GM12878 (cell line): Measurements from ENCODE around the gene RSPH10B2. TPM values are rescaled to one million over a fixed set of nuclear protein-coding genes. Genes with fewer than 3 reads are reported as not detected.
"Not testable (repeated sequence)": the region's sequence is repeated elsewhere in the genome, so short reads cannot be mapped to it uniquely, and the experiment has no call there.

Experiments
- ATAC-seq: fragments of 200-7000 bp; cut with Tn5 transposase; 3 replicates; pipeline ENCODE4 v1.9.1; 2020; ENCODE audit warnings: mild to moderate bottlenecking, moderate library complexity
- BruUV-seq: library from RNA; stranded (reverse); fragments of 400-500 nt; replicated peaks from 2 replicates; lab custom pipeline; 2021; lab: Mats Ljungman, UMichigan
- CTCF ChIA-PET: fragments of 300-600 bp; sonication (Branson Sonifier 250); formaldehyde crosslinking; extraction: SDS; loops from one replicate; lab custom pipeline; 2021; ENCODE audit warnings: inconsistent platforms; lab: Yijun Ruan, JAX
- POLR2A ChIA-PET: fragments of 350-600 bp; formaldehyde crosslinking; extraction: SDS; loops from one replicate; lab custom pipeline; 2021; ENCODE audit warnings: inconsistent platforms; lab: Charles Lee
- RAD21 ChIA-PET: fragments of 300-600 bp; sonication (Branson Sonifier 250); formaldehyde crosslinking; loops from one replicate; lab custom pipeline; 2023; ENCODE audit warnings: antibody characterized with exemption; ENCODE audit not compliant: unreplicated experiment; lab: Charles Lee
- SMC1A ChIA-PET: fragments of 300-600 bp; sonication (Branson Sonifier 250); formaldehyde crosslinking; loops from one replicate; lab custom pipeline; 2023; ENCODE audit not compliant: unreplicated experiment, uncharacterized antibody; lab: Charles Lee
- DNase-seq: peaks from one replicate; pipeline ENCODE4 v3.0.0-alpha.2; 2011; ENCODE audit warnings: low read depth, low spot score
- FAIRE-seq: peaks from 3 replicates; lab custom pipeline; 2011; peaks lifted over from hg19 to GRCh38; lab: Jason Lieb, UNC
- H2AFZ ChIP-seq: 2 replicates; pipeline ENCODE4 v1.6.0; 2011; ENCODE audit warnings: low read depth, low read length, control low read depth; ENCODE audit not compliant: control insufficient read depth
- H3K27ac ChIP-seq: 2 replicates; pipeline ENCODE4 v1.5.1; 2011; ENCODE audit warnings: control low read depth; ENCODE audit not compliant: control insufficient read depth, insufficient read depth
- H3K27me3 ChIP-seq, 2 experiments: replicated peaks in 1 of 2; 2 replicates each; pipeline versions ENCODE4 v1.6.0 to v1.6.1; 2011; ENCODE audit warnings: low read length in 1 of 2; ENCODE audit not compliant: control insufficient read depth in 2 of 2, insufficient read depth in 2 of 2
- H3K36me3 ChIP-seq, 2 experiments: 2 replicates each; pipeline ENCODE4 v1.5.1; 2011; ENCODE audit warnings: low read length in 1 of 2; ENCODE audit not compliant: control insufficient read depth in 2 of 2, insufficient read depth in 2 of 2
- H3K4me1 ChIP-seq: 2 replicates; pipeline ENCODE4 v1.6.1; 2011; ENCODE audit warnings: mild to moderate bottlenecking, low read length, moderate library complexity, mixed read lengths; ENCODE audit not compliant: control insufficient read depth, insufficient read depth
- H3K4me2 ChIP-seq: 2 replicates; pipeline ENCODE4 v1.6.0; 2011; ENCODE audit warnings: control low read depth; ENCODE audit not compliant: control insufficient read depth, insufficient read depth
- H3K4me3 ChIP-seq: fragments of 200-600 bp; sonication (generic); 2 replicates; pipeline ENCODE4 v1.5.1; 2016
- H3K79me2 ChIP-seq: 2 replicates; pipeline ENCODE4 v1.6.0; 2011; ENCODE audit warnings: low read length; ENCODE audit not compliant: control insufficient read depth, insufficient read depth
- H3K9ac ChIP-seq: 2 replicates; pipeline ENCODE4 v1.8.0; 2011; ENCODE audit warnings: low read length, control low read depth, mixed read lengths; ENCODE audit not compliant: control insufficient read depth, insufficient read depth
- H3K9me3 ChIP-seq: replicated peaks from 3 replicates; pipeline ENCODE4 v1.5.1; 2011; ENCODE audit warnings: mild to moderate bottlenecking, low read length; ENCODE audit not compliant: control insufficient read depth, insufficient read depth
- H4K20me1 ChIP-seq: 2 replicates; pipeline ENCODE4 v1.6.0; 2011; ENCODE audit not compliant: control insufficient read depth, insufficient read depth
- WGBS: methylation state at CpG from one replicate; pipeline ENCODE4 v1.1.6; 2016; ENCODE audit warnings: low lambda C conversion rate; ENCODE audit not compliant: insufficient replicate concordance, insufficient coverage; ENCODE audit errors: missing lambda C conversion rate; 5-methylcytosine and 5-hydroxymethylcytosine counted together
- in situ Hi-C: fragments of 300-500 bp; cut with MboI; formaldehyde crosslinking; loops from 9 replicates; pipeline ENCODE4 v1.14.3; 2018; ENCODE audit warnings: mixed read lengths
- intact Hi-C: fragments of 100-400 bp; cut with micrococcal nuclease; formaldehyde crosslinking; loops from one replicate; pipeline ENCODE4 v1.14.2; 2022; ENCODE audit not compliant: unreplicated experiment
- polyA plus RNA-seq, 11 experiments: library from polyadenylated mRNA; depleted of rRNA in 4 of 11; unstranded in 6 of 11; stranded (reverse) in 5 of 11; fragments of >200 nt; fragmentation: Nextera tagmentation in 4 of 11; fragmentation: Illumina TruSeq in 1 of 11; extraction: Ambion mirVana in 4 of 11; extraction: Trizol in 1 of 11; gene quantifications; 1 replicate in 1 of 11; 2 replicates in 10 of 11; pipeline versions ENCODE4 v1.2.1 to v1.2.3, GENCODE V29; 2011 to 2016; ENCODE audit warnings: inconsistent platforms in 2 of 11, missing spikeins in 2 of 11, low read depth in 1 of 11
- total RNA-seq, 4 experiments: library from RNA; depleted of rRNA in 3 of 4; stranded (reverse); fragments of >200 nt in 3 of 4; fragmentation: Illumina TruSeq in 1 of 4; extraction: Trizol in 1 of 4; gene quantifications; 2 replicates each; pipeline versions ENCODE4 v1.2.1 to v1.2.3, GENCODE V29; 2013 to 2021

Gene RSPH10B2
- total and polyA plus RNA-seq, 10 of the 15 experiments (the other 5 are each of a cell fraction or from before 2014, with no cell fraction given): 0.04 to 0.34 (median 0.18) TPM; not detected in 3

DNA sequence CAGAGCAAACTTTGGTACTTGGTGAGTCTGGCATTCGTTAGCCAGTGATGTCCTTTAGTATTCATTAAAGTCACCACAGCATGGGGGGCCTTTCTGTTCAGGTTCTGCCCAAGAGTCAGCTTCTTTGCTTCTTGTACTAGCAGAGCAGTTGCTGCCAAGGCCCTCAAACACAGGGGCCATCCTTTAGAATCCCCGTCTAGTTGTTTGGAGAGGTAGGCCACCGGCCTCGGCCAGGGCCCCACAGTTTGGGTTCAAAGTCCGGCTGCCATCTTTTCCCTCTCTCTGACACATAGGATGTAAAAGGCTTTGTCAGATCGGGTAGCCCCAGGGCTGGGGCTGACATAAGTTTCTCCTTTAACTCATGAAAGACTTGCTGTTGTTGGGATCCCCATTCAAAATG is 89.8 kb downstream of the RSPH10B2 start:
- H3K79me2 ChIP-seq, BruUV-seq, ATAC-seq, intact Hi-C loops, H3K27me3 ChIP-seq, H3K4me1 ChIP-seq, H3K4me3 ChIP-seq, H3K4me2 ChIP-seq, FAIRE-seq, H3K36me3 ChIP-seq, H4K20me1 ChIP-seq, H3K9me3 ChIP-seq, H3K9ac ChIP-seq, DNase-seq, POLR2A ChIA-PET, H3K27ac ChIP-seq, H2AFZ ChIP-seq: not testable (repeated sequence)
- SMC1A ChIA-PET: interaction anchor here (0.8 kb wide), 1 partner anchor 338 kb away, joined by 3 read pairs; no protein-coding TSS in a partner anchor
- WGBS: 55% methylated on average over 6 of the region's 6 CpGs
- in situ Hi-C loops: loop anchor here (10.0 kb wide), 1 partner anchor 519 kb away; no protein-coding TSS in a partner anchor
- CTCF ChIA-PET: interaction anchor here (0.6 kb wide), 1 partner anchor 260 kb away, joined by 4 read pairs; no protein-coding TSS in a partner anchor
- RAD21 ChIA-PET: interaction anchor here (0.6 kb wide), 1 partner anchor 85 kb away, joined by 3 read pairs; no protein-coding TSS in a partner anchor

DNA sequence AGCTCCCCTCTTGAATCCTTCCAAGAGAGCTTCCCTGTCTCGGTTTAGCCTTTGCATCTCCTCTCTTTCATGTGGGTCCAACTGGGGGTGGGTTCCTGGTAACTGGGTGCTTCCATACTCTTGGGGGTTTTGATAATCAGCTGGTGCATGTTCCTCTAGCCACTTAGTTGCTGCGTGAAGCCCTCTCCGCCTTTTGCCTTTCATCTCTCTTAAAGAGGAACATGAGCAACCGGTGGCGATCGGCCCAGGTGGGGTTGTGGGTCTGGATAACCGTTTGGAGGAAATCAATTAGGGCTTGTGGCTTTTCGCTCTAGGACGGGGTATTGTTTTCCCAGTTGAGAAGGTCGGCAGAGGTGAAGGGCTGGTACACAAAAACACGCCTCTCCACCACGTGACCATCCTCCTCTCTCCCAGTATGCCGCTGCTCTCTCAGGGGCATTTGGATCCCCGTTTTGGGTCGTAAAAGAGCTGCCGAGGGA is 92.1 kb downstream of the RSPH10B2 start:
- DNase-seq, H3K4me1 ChIP-seq, H3K27ac ChIP-seq, H3K36me3 ChIP-seq, H3K27me3 ChIP-seq, H3K4me2 ChIP-seq, ATAC-seq, H3K4me3 ChIP-seq, SMC1A ChIA-PET, RAD21 ChIA-PET, CTCF ChIA-PET, POLR2A ChIA-PET, H4K20me1 ChIP-seq, intact Hi-C loops, BruUV-seq, H3K79me2 ChIP-seq, H2AFZ ChIP-seq, H3K9ac ChIP-seq, FAIRE-seq, H3K9me3 ChIP-seq: not testable (repeated sequence)
- in situ Hi-C loops: loop anchor here (10.0 kb wide), 1 partner anchor 521 kb away; no protein-coding TSS in a partner anchor
- 34% methylated on average over 16 of the region's 16 CpGs for WGBS

DNA sequence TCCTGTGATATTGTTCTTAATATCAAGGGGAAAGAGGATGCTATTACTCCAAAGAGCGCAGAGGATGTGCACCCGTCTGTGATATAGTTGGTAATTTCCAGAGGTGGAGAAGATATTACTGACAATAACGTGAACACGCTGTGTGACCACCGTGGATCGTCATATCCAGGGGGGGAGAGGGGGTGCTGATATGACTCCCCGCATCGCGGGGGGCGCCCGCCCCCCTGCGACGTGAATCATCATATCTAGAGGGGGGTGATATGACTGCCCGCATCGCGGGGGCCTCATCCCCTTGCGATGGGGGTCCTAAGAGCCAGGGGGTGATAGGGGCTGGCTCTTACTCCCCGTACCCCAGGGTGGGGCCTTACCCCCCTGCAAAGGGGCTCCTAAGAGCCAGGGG is 93.8 kb downstream of the RSPH10B2 start:
- H3K9me3 ChIP-seq, H3K4me3 ChIP-seq, FAIRE-seq, CTCF ChIA-PET, intact Hi-C loops, H3K27ac ChIP-seq, BruUV-seq, H4K20me1 ChIP-seq, ATAC-seq, H3K36me3 ChIP-seq, RAD21 ChIA-PET, H3K4me2 ChIP-seq, SMC1A ChIA-PET, H3K9ac ChIP-seq, H2AFZ ChIP-seq, POLR2A ChIA-PET, H3K4me1 ChIP-seq, H3K79me2 ChIP-seq, H3K27me3 ChIP-seq, DNase-seq: not testable (repeated sequence)
- WGBS: 79% methylated on average over 18 of the region's 18 CpGs
- in situ Hi-C loops: loop anchor here (10.0 kb wide), 1 partner anchor 523 kb away; no protein-coding TSS in a partner anchor
